KOPT-K1 (cell line): ENCODE measurements around the gene IPO9.

Source experiments
- H3K27ac ChIP-seq: fragments of 200-600 bp; sonication (generic); 2 replicates; pipeline ENCODE4 v1.5.1; 2016; ENCODE audit warnings: antibody characterized with exemption, mild to moderate bottlenecking, low read depth, low read length; ENCODE audit not compliant: poor library complexity, severe bottlenecking
- H3K36me3 ChIP-seq: fragments of 200-600 bp; sonication (generic); 2 replicates; pipeline ENCODE4 v1.5.1; 2017; ENCODE audit warnings: antibody characterized with exemption, mild to moderate bottlenecking, low read length, moderate library complexity; ENCODE audit not compliant: insufficient read depth
- H3K9me3 ChIP-seq: fragments of 200-600 bp; sonication (generic); 2 replicates; pipeline ENCODE4 v1.5.1; 2017; ENCODE audit warnings: antibody characterized with exemption, low read length, mild to moderate bottlenecking; ENCODE audit not compliant: insufficient read depth, poor library complexity, severe bottlenecking

Gene IPO9

DNA sequence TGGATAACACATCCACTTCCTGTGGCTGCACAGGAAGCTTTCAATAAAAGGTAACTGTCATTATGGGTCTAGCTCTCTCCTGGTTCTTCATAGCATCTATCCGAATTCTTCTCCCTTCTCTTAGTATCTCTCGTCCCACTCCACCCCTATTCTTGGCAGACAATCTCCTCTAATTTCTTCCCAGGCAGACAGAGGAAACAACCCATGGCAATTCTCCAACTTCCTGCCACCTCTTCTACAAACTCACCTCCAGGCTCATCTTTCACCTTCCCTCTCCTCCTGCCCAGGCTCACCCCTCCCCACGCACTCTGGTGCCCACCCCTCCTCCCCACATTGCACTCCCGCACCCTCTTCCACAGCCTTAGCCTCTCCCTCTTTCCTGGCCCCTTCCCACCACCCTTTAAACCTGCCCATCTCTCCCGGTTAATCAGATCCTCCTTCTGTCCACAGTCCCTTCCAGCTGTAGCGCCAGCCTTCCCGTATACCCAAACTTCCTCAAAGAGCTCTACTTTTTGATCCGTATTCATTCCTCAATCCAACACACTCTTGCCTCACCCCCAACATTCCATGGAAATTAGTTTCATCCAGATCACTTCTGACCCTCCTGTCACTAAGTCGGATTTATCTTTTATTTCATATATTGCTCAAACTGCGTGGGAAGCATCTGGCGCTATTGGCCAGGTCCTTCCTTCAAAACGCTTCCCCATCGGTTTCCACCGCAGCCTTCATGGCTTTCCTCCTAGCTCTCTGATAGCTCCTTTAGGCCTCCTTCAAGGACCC is 85.7 kb downstream of the IPO9 start:
- Histone ChIP-seq H3K9me3 (no peaks in the 10 kb centered on the region), H3K36me3 (no peaks in the 10 kb centered on the region), H3K27ac (no peak overlapping the region)

GRCh38 chr1:201916649-201917249 is 87.8 kb downstream of the IPO9 start:
- Histone ChIP-seq H3K27ac (no peak overlapping the region), H3K36me3 (no peaks in the 10 kb centered on the region), H3K9me3 (no peaks in the 10 kb centered on the region)

GRCh38 chr1:201917362-201918033 is 88.5 kb downstream of the IPO9 start:
- Histone ChIP-seq H3K27ac (no peak overlapping the region), H3K36me3 (no peaks in the 10 kb centered on the region)

GRCh38 chr1:201918343-201918742 is 89.4 kb downstream of the IPO9 start:
- Histone ChIP-seq H3K36me3 (no peaks in the 10 kb centered on the region), H3K27ac (no peak overlapping the region)

More at GRCh38 chr1:201917362-201918033, 88.5 kb downstream of the IPO9 start:
- no peaks in the 10 kb centered on the region for H3K9me3 ChIP-seq

DNA sequence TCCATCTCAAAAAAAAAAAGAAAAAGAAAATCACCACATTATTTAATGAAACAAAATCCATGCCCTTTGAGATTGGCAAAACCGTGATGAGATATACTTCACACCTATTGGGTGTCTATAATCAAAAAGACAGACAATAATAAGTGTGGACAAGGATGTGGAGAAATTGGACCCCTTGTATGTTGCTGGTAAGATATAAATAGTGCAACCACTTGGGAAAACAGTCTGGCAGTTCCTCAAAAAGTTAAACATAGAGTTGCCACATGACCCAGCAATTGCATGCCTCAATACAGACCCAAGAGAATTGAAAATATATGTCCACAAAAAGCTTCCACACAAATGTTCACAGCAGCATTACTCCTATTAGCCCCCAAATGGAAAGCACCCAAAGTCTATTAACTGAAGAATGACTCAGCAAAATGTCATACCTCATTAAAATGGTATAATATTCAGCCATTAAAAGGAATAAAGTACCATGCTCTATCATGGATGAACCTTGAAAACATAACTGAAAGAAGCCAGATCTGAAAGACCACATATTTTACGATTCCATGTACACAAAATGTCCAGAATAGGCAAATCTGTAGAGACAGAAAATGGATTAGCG is 93.1 kb downstream of the IPO9 start:
- Histone ChIP-seq H3K27ac (no peak overlapping the region), H3K9me3 (no peaks in the 10 kb centered on the region), H3K36me3 (no peaks in the 10 kb centered on the region)

More at GRCh38 chr1:201918343-201918742, 89.4 kb downstream of the IPO9 start:
- no peaks in the 10 kb centered on the region for H3K9me3 ChIP-seq

GRCh38 chr1:201925301-201925567 is 96.3 kb downstream of the IPO9 start:
- Histone ChIP-seq H3K36me3 (no peaks in the 10 kb centered on the region), H3K9me3 (no peaks in the 10 kb centered on the region), H3K27ac (no peak overlapping the region)

DNA sequence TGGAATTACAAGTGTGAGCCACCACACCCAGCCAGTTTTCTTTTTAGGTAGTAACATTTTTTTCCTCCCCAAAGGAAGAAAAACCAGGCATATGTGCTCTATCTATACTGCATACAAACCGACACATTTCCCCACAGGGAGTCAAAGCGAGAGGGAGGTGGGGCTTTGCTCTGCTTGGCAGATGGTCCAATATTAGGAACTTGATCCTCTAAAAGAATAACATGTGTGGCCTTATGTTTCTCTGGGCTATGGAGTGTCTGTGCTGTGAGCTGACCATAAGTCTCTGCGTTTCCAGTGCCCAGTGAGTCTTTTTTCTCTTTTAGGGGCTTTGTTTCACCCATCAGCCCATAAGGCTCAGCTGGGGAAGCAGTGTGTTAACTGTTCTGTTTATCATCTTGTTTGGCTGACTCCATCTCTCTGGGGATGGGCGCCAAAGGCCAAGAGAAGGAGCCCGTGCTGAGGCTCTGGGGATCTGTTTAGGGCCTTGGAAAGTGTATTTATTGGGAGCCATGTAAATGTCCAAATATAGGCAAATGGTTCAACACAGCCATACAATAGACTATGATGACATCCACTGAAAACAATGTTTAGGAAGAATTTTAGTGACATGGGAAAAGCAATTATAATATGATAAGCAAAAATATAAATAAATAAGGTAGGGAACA is 97.2 kb downstream of the IPO9 start:
- H3K9me3 ChIP-seq: no peaks in the 10 kb centered on the region
- no peaks in the 10 kb centered on the region for H3K36me3 ChIP-seq
- no peak overlapping the region for H3K27ac ChIP-seq

GRCh38 chr1:201928266-201928665 is 99.3 kb downstream of the IPO9 start:
- Histone ChIP-seq H3K36me3 (no peaks in the 10 kb centered on the region), H3K9me3 (no peaks in the 10 kb centered on the region), H3K27ac (no peak overlapping the region)

DNA sequence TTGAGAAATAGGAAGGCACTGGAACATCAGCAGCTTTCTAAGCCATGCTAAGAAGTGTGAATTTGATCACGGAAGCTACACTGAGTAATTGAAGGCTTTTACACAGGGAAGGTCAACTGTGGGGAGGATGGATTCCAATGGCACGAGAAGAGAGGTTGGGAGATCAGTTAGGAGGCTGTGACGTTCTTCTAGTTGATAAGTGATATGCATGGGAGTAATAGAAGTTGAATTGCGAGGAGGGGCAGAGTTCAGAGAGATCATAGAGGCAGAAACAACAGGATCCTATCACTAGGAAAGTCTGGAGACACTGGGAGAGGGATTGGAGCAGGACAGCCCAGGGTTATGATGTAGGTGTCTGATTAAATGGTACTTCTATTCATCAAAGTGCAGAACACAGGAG is 101.2 kb downstream of the IPO9 start:
- no peak overlapping the region for H3K27ac ChIP-seq
- no peaks in the 10 kb centered on the region for H3K9me3 ChIP-seq
- no peaks in the 10 kb centered on the region for H3K36me3 ChIP-seq

- Histone ChIP-seq H3K36me3 (no peaks in the 10 kb centered on the region), H3K9me3 (no peaks in the 10 kb centered on the region), H3K27ac (no peak overlapping the region)
Observed at GRCh38 chr1:201930803-201931202, 101.8 kb downstream of the IPO9 start.
